ENCODE results near the gene PIGR.

The PIGR gene

GRCh38 chr1:206958144-206958543 lies 11.9 kb upstream of the PIGR start:
- DNase-seq: no peak

DNA sequence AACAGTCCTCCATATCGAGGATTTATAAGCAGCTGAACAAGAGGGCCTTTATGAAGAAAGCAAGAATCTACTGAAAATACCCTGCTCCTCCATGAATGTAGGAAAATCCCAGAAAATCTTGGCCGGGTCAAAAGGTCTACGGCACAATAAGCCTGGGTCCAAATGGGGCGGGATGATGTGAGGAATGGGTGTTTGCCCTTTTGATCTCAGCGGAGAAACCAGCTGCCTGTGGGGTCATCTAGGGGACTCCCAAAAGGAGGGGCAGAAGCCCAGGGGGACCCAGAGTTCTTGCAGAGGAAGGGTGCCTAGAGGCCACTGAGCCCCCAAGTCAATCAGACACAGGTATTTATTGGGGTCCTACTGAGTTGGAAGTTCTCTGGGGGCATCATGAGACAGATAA lies 11.4 kb upstream of the PIGR start:
- no peak for DNase-seq

- no peak for DNase-seq
Measured at GRCh38 chr1:206955476-206956451, 9.5 kb upstream of the PIGR start.

DNA sequence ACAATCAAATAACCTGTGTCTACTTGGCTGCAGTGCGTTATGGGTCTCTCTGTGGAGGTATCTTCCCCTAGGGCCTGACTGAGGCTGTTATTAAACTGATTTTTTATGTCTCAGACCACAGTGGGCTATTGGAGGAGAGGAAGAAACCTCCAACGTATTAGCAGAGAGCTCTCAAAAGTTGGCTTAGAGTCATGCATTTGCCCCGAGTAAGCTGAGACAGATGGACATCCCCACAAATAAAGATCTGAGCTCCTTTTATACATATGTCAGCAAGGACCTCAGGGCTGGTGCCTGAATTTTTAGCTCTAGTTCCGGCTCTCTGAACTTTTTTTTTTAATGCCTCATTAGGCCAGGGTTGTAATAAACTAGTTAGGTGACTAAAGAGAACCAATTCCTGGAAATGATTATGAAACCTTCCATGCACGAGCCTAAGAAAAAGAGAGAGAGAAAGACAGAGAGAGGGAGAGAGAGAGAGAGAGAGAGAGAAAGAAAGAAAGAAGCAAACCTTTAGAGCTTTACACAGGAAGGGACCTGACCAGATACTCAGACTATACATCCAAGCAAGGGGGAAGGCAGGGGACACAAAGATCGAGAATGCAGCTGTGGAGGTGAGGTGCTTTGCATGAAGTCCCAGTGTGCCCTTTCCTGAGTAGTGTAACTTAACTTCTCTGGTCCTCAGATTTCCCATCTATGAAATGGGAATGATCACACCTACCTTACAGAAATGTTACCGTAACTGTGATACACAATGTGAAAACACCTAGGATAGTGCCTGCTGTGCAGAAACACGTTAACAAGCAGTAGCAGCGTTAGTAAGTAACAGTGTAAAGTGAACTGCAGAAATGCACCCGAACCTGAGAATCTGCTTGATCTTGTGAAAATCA lies 8.4 kb upstream of the PIGR start:
- no peak for DNase-seq

DNA sequence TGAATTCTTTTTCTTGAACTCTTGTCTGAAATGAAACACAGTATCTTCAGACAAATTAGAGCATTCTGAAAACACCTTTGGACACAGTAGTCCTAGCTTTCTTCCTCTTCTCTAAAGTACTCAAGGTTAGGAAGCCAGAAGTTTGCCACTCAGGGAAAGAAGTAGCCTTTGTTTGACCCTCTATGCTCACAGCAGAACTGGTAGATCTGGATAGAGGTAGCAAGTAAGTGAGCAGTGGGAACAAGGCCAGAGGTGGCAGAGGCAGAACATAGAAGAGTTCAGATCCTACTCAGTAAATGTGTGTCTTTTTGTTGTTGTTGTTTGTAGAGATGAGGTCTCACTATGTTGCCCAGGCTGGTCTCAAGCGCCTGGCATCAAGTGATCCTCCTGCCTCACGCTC lies 7.4 kb upstream of the PIGR start:
- DNase-seq: no peak

- no peak for DNase-seq
Measured at GRCh38 chr1:206953126-206953525, 6.9 kb upstream of the PIGR start.

DNA sequence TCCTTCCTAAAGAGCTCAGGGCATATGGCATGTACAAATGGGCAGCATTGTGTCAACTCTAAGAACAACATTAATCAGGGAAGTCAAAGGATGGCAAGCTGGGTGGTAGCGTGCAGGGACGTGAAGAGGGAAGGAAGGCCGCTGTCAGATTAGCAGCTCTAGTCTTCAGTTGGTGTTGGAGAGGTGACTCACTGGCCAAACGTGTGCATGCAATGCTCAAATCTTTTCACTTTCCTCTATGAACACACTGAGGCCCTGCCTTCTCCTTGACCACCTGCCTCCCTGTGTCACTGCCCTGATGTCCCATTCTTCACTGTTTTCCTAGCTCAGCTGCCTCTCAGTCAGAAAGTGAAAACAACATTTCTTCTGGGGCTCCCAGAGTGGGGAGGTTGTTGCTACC lies 5.9 kb upstream of the PIGR start:
- DNase-seq: no peak

GRCh38 chr1:206951318-206952100 lies 5.2 kb upstream of the PIGR start:
- no peak for DNase-seq

- no peak for DNase-seq
Measured at GRCh38 chr1:206949641-206950040, 3.4 kb upstream of the PIGR start.

DNA sequence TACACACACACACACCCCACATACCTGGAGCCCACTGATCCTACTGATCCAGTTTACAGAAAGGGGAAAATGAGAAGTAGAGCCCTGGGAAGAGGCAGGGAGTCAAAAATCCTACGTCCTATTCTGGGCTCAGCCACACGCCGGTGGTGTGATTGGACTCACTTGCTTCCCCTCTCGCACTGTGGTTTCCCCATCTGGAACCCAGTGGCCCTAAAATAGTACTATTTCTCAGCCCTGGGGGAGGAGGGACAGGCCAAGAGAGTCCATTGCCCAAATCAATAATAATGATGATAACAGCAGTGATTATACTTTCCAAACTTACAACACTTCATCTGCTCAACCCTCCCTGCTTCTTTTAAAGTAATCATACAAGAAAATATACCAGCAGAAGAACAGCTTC lies 2.9 kb upstream of the PIGR start:
- DNase-seq: no peak

- no peak for DNase-seq
Measured at GRCh38 chr1:206947255-206947654, 989 bp upstream of the PIGR start.

GRCh38 chr1:206945779-206946178 lies 487 bp downstream of the PIGR start:
- DNase-seq: no peak

- no peak for DNase-seq
Measured at GRCh38 chr1:206944703-206945102, 1.6 kb downstream of the PIGR start.

GRCh38 chr1:206941766-206942418 lies 4.4 kb downstream of the PIGR start:
- DNase-seq: no peak

- DNase-seq: no peak
Measured at GRCh38 chr1:206940588-206940936, 5.7 kb downstream of the PIGR start.

DNA sequence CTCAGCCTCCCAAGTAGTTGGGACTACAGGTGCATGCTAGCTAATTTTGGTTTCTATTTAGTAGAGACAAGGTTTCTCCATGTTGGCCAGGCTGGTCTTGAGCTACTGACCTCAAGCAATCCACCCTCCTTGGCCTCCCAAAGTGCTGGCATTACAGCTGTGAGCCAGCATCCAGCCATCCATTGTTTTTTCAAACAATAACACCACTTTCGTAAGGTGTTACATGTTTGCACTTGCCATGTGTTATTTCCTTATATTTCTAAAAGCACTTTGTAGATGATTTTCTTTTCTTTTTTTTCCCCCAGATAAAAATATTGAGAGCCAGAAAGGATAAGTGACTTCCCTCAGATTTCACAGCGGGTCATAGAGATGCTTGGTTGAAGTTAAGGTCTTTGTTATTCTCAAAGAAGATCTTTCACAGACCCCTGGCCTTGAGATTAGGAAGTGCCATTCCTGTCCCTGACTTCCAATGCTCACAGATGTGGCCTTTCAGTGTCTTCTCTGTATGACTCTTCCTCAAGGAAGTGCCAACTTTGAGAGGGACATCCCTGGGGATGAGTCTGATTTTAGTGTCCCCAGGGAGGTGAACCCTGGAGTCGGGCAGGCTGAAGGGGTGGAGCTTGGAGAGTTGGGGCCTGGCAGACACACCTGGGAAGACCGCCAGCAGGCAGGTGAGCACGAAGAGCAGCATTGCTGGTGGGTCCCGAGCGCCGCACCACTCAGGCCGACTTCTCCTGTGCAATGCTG lies 6.3 kb downstream of the PIGR start:
- DNase-seq: no peak

- no peak for DNase-seq
Measured at GRCh38 chr1:206939131-206939530, 7.1 kb downstream of the PIGR start.

DNA sequence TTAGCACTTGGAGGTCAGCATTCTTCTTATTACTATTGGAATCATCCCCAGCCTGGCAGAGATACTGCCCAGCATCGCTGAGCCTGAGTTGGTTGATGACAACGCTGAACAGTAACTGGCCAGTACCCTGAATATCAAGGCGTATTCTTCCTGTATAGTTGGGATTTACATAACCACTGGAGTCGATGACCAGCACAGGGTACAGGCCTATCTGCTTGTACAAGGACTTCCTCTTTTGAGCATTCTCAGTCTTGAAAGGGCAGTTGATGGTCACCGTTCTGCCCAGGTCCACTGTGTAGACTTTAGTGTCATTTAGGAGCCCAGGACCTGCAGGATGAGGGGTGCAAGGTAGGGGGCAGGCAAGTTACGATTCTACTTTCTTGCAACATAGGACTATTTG lies 8.8 kb downstream of the PIGR start:
- no peak for DNase-seq

DNA sequence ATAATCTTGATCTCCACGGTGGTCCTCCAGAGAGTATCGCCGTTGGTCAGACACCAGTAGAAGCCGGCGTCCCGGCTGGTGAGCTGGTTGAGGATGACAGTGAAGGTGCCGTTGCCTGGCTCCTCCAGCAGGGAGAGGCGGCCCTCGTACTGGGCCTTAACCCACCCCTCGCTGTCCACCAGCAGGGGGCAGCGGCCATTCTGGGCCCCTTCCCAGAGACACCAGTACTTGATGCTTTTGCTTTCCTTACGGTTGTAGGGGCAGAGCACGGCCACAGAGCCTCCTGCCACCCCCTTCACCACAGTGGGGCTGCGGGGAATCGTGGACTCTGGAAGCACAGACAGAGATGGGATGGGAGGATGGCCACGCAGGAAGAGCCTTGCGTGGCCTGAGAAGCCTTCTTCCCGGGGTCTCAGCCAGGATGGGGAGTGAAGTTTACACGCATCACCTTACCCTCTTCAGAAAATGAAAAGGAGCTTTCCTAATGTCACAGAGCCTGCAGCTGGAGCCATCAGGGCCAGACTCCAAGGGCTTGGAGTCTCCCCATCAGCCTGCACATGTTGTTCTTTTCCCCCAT lies 10.7 kb downstream of the PIGR start:
- no peak for DNase-seq

DNA sequence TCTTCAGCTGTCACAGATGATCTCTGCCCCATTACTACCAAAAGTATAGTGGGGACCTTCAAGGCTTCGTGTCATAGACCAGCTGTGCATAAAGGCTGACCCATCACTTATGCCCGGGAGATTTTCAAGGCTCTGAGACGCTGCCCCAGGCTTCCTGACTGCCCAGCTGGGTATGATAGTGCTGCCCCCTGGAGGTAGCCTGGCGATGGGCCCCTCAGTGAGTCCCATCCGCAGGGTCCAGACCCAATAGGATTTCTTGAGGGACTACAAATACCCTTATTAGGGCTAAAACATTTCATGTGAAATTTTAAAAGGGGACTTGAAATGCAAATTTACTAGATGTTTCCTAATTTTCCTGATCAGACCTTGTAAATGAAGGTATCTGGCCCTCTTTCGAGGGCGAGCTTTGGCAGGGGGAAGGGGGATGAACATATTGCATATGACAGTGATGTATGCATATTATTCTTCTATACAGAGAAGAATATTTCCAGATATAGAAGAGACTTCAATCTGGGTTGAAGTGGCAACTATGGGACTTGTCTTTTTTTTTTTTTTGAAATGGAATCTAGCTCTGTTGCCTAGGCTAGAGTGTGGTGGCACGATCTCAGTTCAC lies 12.8 kb downstream of the PIGR start:
- no peak for DNase-seq

DNA sequence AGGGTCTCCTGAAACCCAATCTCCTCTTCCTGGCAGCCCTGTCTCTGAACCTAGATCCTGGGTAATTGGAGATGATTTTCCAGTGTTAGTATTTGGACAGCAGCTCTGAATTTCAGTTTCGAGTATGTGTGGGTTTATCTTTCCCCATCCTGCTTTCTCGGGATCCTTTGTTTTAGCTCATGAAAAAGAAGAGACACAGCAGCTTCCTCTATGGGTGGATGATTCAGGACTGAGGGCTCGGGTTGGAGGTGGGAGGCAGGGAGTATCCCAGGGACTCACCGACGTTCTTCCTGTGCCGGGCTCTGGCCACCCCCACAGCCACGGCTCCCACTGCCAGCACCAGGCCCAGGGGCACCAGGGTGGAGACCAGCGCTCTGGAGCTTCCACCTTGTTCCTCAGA lies 14.1 kb downstream of the PIGR start:
- no peak for DNase-seq

Measured in amniotic stem cell (primary cell).